ENCODE data around the gene GCNT2. TPM values are rescaled to one million over a fixed set of nuclear protein-coding genes. Genes with fewer than 3 reads are reported as not detected.
A peak's percentile ranks its signal among the peaks of the same experiment; 100 is the strongest.

The GCNT2 gene
- polyA plus RNA-seq, 3 donors: 3.5 to 10.0 (median 4.3) TPM

- no peak overlapping the region for H3K4me3 ChIP-seq (replicated peaks in 1 of 3; ENCODE audit: low read depth in 2 of 3, low read length in 3 of 3)
- WGBS (ENCODE audit: insufficient coverage): 86% methylated on average over 17 of the region's 22 CpGs
- Mint-ChIP-seq H3K27me3 (ENCODE audit: low read depth in 3 of 3) (no peaks in the 10 kb centered on the region), H3K4me3 (peak overlapping the region in 1 of 2 donors; percentile 27), H3K27ac (peak overlapping the region in 3 of 7 donors; percentile 2 to 62 (median 28)), H3K4me1 (peaks cover 17% of the 10 kb centered on the region), H3K36me3 (peaks cover 40 to 66% of the 10 kb centered on the region in 2 donors), H3K9me3 (no peaks in the 10 kb centered on the region)
- no peak overlapping the region for H3K4me2 ChIP-seq (replicated peaks; ENCODE audit: extremely low read depth, low read length, poor library complexity, severe bottlenecking)
- no peaks in the 10 kb centered on the region for H3K9me3 ChIP-seq (replicated peaks in 1 of 2; ENCODE audit: control insufficient read depth in 1 of 2, insufficient read depth in 1 of 2, low read length in 2 of 2)
- peaks cover 23 to 55% of the 10 kb centered on the region in 2 donors for H3K36me3 ChIP-seq (replicated peaks in 1 of 2; ENCODE audit: control insufficient read depth in 1 of 2, insufficient read depth in 2 of 2, low read length in 2 of 2)
- no peak overlapping the region for H3K27ac ChIP-seq (ENCODE audit: low read depth in 1 of 2, low read length in 2 of 2)
- intact Hi-C loops (cut with micrococcal nuclease): no loop called here
- H2AFZ ChIP-seq (ENCODE audit: insufficient read depth, low read depth, low read length, poor library complexity, severe bottlenecking): no peak overlapping the region
- no peak for TF ChIP-seq CTCF (IDR thresholded peaks at IDR 0.05)
- DNase-seq: no peak
- H3K79me2 ChIP-seq (ENCODE audit: insufficient read depth, low read length): peaks cover 93% of the 10 kb centered on the region
- H4K20me1 ChIP-seq (ENCODE audit: insufficient read depth, low read length): peaks cover 76% of the 10 kb centered on the region
- peaks cover 2 to 3% of the 10 kb centered on the region in 2 donors for H3K4me1 ChIP-seq (ENCODE audit: control insufficient read depth in 1 of 2, insufficient read depth in 2 of 2, low read length in 2 of 2)
- no peak overlapping the region for H3K9ac ChIP-seq (ENCODE audit: insufficient read depth, low read length, poor library complexity, severe bottlenecking)
- H3K27me3 ChIP-seq (ENCODE audit: control insufficient read depth in 2 of 2, insufficient read depth in 2 of 2, low read length in 2 of 2): no peaks in the 10 kb centered on the region
These were observed 34.6 kb downstream of the GCNT2 start for GRCh38 chr6:10555625-10556309.

- Histone ChIP-seq H3K4me2 (replicated peaks; ENCODE audit: extremely low read depth, low read length, poor library complexity, severe bottlenecking) (no peak overlapping the region), H3K9me3 (replicated peaks in 1 of 2; ENCODE audit: control insufficient read depth in 1 of 2, insufficient read depth in 1 of 2, low read length in 2 of 2) (no peaks in the 10 kb centered on the region), H3K4me1 (ENCODE audit: control insufficient read depth in 1 of 2, insufficient read depth in 2 of 2, low read length in 2 of 2) (peaks cover 10 to 11% of the 10 kb centered on the region in 2 donors), H3K79me2 (ENCODE audit: insufficient read depth, low read length) (peaks cover 91% of the 10 kb centered on the region), H3K9ac (ENCODE audit: insufficient read depth, low read length, poor library complexity, severe bottlenecking) (no peak overlapping the region), H3K36me3 (replicated peaks in 1 of 2; ENCODE audit: control insufficient read depth in 1 of 2, insufficient read depth in 2 of 2, low read length in 2 of 2) (peaks cover 23 to 55% of the 10 kb centered on the region in 2 donors), H3K4me3 (replicated peaks in 1 of 3; ENCODE audit: low read depth in 2 of 3, low read length in 3 of 3) (no peak overlapping the region), H4K20me1 (ENCODE audit: insufficient read depth, low read length) (peaks cover 74% of the 10 kb centered on the region), H3K27ac (ENCODE audit: low read depth in 1 of 2, low read length in 2 of 2) (no peak overlapping the region), H2AFZ (ENCODE audit: insufficient read depth, low read depth, low read length, poor library complexity, severe bottlenecking) (no peak overlapping the region), H3K27me3 (ENCODE audit: control insufficient read depth in 2 of 2, insufficient read depth in 2 of 2, low read length in 2 of 2) (no peaks in the 10 kb centered on the region)
- intact Hi-C loops (cut with micrococcal nuclease): no loop called here
- Mint-ChIP-seq H3K4me3 (no peak overlapping the region), H3K36me3 (peaks cover 42 to 68% of the 10 kb centered on the region in 2 donors), H3K4me1 (peaks cover 25% of the 10 kb centered on the region), H3K27ac (no peak overlapping the region), H3K27me3 (ENCODE audit: low read depth in 3 of 3) (no peaks in the 10 kb centered on the region), H3K9me3 (no peaks in the 10 kb centered on the region)
- TF ChIP-seq CTCF (IDR thresholded peaks at IDR 0.05): no peak
- DNase-seq: no peak
- WGBS (ENCODE audit: insufficient coverage): 100% methylated on average over 3 of the region's 6 CpGs
These were observed 35.4 kb downstream of the GCNT2 start for GRCh38 chr6:10556589-10556988.
